ENCODE data around the gene SLC11A1.

DNA sequence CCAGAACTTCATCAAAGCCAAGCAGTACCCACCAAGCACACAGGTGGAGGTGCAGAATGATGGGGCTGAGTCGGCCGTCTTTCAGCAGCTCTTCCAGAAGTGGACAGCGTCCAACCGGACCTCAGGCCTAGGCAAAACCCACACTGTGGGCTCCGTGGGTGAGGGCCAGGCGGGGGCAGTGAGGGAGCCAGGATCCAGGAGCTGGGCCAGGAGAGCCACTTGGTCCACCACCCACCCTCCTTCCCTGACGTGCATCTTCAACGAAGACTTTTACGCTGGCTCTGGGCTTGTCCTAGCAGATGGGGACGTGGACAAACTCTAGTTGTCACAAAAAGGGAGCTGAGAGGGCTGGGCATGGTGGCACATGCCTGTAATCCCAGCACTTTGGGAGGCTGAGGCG lies 48.6 kb downstream of the SLC11A1 start:
- TF ChIP-seq POLR2A (IDR thresholded peaks at IDR 0.05; ENCODE audit: low read depth) (no peak), POLR2AphosphoS5 (IDR thresholded peaks at IDR 0.05) (no peak)
